Measurements from ENCODE around the gene FAM32A.

Gene FAM32A

DNA sequence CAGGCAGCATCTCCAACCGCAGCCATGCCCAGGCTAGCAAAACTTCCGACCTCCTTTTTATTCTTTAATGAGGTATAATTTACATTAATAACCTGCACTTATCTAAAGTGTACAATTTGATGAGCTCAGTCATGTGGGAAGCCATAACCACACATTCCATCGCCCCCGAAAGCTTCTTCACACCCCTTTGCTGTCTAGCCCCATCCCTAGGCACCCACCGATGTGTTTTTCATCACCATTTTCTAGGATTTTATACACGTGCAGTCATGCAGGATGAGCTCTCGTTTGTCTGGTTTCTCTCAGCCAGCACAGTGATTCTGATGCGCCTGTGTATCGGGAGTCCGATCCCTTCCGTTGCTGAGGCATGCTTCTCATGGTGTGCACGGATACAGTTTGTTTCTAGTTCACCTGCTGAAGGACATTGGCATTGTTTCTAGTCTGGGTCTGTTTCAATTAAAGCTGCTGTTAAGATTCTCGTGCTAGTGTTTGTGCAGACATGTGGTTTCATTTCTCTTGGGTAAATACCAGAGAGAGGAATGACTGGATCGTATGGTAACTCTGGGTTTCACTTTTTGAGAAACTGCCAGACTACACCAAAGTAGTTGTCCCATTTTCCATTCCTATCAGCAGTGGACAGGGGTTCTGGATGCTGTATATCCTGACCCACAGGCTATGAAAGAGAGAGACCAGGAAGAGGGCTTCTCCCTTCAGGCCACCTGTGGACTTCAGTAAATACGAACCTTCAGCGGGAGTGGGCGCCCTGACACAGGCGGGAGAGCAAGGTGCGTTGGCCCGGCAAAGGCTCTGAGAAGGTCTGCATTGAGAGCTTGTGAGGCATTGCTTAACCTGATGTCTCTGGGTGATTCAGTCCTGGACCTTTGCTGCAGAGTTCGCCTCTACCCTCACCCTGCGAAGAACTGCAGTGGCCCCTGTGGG, 17.4 kb downstream of the FAM32A start:
- no peak for DNase-seq (ENCODE audit: low read depth)

DNA sequence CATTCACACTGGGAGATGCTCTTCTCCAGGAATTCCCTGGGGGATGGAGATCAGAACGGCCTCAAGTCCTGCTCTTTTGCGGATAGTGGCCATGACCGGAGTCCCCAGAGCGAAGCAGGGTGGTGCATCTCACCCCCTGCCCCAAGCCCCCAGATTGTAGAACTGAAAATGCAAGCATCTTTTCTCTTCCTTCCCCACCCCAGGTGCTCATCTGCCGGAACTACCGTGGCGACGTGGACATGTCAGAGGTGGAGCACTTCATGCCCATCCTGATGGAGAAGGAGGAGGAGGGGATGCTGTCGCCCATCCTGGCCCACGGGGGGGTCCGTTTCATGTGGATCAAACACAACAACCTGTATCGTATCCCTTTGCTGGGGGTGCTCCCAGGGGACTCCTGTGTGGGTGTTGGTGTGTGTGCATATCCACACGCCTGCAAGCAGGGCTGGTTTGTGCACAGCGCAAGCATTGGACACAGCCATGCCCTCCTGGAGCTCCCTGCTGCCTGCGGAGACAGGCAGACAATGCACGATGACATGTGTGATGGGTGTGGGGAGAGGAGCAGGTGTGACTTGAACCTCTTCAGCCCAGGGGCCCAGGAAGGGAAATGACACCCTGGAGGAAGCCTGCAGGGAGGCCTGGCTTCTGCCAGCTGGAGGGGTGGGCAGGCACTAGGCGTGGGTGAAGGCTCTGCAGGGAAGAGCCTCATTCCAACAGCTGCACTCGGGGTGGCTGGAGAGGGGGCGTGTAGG, 18.2 kb downstream of the FAM32A start:
- DNase-seq (ENCODE audit: low read depth) = no peak

DNA sequence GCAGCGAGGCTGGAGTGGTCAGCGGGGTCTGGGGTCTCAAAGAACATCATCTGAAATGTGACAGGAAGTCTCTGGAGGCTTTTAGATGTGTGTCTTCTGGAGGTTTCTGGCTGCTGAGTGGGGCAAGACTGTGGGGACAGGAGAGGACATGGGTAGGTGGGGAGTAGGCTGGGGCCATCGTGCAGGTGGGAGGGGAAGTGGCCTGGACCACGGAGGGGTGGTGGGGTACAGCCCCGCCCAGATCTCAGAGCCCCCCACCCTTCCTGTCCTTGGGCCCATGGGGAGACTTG, 18.7 kb downstream of the FAM32A start:
- no peak for DNase-seq (ENCODE audit: low read depth)

DNA sequence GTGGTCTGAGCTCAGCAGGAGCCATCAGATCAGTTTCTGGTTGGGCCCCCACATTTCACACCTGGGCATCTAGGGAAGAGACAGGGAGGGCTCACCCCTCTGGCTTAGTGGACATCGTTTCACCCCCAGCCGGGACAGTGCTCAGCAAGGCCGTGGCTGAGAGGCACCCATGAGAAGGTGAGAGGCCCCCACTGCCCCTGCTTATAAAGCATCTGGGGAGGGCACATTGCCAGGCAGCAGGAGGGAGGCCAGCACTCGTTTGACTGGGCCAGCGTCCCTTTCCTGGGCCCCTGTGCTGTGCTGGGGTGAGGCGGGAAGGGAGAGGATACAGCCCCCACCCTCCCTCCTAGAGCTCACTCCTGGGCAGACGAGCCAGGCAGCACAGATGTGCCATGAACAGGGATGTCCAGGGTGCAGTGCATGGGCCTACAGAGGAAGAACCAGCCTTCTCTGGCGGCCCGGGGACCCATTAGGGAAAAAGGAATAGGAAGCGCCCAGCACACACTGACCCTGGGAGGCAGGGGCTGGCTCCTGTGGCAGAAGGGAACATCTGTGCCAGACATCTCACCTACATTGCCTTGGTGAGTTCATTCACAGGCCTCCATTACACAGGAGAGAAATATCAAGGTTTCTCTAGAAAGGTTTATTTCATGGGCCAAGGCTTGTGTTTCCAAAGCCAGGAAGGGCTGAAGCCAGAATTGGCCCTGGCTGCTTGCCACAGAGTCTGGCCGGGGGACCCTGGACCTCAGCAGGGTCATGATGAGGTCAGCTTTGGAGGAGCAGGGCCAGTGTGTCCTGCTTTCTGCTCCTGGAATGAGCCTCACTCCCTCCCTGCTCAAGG, 20.2 kb downstream of the FAM32A start:
- no peak for DNase-seq (ENCODE audit: low read depth)

DNA sequence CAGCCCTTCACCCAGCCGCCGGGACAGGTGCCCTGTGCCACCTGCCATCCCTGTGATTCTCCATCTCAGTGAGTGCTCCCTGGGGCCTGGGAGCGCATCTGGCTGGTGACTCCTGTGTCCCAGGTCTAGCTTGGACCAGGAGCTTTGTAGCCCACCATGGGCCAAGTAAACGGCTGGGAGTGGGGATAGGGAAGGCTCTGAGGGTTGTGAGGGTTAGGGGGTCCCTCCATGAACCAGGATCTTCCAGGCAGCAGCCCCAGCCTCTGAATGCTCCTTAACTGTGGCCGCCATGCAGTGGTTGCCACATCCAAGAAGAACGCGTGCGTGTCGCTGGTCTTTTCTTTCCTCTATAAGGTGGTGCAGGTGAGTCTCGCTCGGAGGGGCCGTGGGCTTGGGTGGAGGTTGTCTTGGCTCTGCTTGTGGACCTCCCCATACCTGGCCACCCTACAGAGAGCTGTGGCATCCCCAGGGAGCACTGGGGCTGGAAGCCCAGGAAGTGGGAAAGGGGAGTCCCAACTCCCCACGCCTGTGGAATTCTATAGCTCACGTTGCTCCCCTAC, 20.9 kb downstream of the FAM32A start:
- no peak for DNase-seq (ENCODE audit: low read depth)

DNA sequence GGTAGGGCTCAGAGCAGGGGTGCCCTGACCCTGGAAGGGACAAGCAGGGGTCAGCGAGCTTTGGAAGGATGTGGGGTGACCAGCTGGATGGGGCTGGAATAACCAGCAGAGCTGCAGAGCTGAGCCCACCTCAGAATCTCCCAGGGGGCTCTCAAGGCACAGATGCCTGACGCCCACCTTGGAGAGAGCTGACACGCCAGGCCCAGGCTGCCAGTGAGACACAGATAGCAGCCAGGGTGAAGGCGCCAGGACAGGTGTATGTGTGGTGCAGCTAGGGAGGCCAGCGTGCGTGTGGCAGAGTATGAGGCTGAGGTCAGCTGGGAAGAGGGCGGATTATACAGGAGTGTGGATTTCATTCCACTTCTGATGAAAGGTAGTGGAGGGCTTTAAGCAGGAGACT, 21.4 kb downstream of the FAM32A start:
- no peak for DNase-seq (ENCODE audit: low read depth)

DNA sequence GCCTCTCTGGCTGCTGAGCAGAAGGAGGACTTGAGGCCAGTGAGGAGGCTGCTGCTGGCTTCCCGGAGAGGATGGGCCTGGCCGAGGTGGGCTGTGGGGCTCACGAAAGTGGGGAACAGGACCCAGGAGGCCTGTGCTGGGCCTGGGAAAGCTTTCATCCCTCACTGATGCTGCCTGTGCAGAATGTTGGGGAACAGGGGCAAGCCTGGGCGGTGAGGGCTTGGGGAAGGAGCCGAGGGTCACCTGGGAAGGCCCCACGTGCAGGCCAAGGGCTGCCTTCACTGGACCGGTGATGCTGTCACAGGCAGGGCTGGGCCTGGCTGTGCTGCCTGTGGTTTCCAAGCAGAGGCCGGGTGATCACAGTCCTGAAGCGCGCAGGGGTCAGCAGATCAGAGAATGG, 21.9 kb downstream of the FAM32A start:
- DNase-seq (ENCODE audit: low read depth) = no peak

DNA sequence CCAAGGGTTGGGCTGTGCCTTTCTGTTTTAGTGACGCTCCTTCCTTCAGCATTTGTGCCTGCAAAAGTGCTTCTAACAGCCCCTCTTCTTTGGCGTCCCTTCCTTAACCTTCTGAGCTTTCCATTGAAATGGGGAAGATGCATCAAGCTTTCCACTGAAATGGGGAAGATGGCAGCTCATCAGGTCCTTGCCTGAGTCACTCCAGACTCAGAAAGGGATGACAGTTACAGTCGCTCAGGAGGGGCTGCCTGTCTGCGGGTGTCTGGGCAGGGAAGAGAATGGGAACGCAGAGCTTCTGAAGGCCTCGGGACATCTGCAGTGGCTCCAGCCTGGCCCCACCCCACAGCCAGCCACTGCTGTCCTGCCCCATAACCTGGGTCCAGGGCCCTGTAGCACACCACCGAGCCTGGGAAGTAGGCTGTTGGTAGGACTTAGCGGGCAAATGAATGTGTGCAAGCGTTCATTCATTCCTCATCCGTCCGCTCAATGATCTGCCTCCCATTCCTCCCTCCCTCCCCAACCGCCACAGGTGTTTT, 22.3 kb downstream of the FAM32A start:
- no peak for DNase-seq (ENCODE audit: low read depth)

DNA sequence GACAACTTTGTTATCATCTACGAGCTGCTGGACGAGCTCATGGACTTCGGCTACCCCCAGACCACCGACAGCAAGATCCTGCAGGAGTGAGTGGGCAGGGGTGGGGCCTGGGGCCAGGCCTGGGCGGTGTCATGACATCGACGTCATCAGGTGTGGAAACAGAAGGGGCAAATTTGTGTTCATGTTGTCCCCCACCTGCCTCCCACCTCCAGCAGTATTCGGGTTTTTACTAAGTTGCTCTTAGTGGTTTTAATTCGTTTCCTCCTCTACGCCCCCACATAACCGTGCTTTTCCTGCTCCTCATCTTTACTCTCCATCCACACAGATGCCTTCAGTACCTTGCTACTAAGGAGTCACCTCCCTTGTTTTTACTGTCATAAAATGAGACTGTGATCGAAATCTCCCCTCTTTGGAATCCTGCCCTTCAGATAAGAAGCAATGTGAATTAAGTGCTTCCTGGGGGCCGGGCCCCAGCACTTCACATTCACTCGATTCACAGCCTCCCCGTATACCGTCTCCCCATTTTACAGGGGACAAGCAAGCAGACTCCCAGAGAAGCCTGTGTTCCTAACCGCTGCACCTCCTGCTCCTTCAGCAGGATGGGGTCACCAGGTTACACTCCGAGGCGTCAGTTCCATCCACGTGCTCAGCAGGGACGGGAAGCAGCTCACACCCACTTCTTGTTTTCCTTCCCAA, 23.0 kb downstream of the FAM32A start:
- no peak for DNase-seq (ENCODE audit: low read depth)

DNA sequence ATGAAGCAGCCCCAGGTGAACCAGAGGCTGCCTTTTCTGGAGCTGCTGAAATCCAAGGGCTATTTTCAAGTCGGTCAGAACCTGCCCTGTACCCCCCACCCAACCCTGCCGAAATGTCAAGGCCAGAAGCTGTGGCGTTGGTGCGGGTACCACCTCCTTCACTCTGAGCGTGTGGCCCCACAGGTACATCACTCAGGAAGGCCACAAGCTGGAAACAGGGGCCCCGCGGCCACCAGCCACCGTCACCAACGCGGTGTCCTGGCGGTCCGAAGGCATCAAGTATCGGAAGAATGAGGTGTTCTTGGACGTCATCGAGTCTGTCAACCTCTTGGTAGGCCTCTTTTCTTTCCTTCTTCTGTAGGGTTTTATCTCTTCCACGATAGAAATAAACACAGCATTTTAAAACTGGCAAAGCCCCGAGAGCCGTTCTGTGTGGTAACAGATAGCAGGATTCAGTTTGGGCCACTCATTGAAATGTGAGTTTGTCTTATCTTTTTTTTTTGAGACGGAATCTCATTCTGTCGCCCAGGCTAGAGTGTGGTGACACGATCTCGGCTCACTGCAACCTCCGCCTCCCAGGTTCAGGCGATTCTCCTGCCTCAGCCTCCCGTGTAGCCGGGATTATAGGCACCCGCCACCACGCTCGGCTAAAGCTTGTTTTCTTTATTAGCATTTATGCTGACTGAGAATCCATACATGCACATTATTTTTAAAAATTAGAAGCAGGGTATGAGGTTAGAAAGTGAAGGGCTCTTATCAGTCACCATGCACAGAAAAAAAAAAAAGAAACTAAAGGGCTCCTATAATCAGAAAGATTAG, 23.8 kb downstream of the FAM32A start:
- DNase-seq (ENCODE audit: low read depth) = no peak

DNA sequence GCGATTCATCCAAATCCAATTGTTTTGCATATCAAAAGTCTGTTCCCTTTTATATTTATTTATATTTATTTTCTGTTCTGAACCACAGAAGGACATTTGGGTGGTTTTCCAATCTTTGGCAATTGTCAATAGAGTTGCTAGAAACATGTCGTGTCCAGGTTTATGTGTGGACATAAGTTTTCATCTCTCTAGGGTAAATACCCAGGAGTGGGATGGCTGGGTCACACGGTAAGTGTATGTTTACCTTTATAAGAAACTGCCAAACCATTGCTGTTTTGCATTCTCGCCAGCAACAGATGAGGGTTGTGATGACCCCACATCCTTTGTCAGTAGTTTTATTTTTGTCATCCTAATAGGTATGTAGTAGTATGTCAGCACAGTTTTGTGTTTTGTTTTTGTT, 25.0 kb downstream of the FAM32A start:
- no peak for DNase-seq (ENCODE audit: low read depth)

DNA sequence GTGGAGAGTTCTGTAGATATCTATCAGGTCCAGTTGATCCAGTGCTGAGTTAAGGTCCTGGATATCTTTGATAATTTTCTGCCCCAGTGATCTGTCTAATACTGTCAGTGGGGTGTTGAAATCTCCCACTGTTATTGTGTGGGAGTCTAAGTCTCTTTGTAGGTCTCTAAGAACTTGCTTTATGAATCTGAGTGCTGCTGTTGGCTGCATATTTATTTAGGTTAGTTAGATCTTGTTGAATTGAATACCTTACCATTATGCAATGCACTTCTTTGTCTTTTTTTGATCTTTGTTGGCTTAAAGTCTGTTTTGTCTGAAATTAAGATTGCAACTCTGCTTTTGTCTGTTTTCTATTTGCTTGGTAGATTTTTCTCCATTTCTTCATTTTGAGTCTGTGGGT, 27.9 kb downstream of the FAM32A start:
- no peak for DNase-seq (ENCODE audit: low read depth)

DNA sequence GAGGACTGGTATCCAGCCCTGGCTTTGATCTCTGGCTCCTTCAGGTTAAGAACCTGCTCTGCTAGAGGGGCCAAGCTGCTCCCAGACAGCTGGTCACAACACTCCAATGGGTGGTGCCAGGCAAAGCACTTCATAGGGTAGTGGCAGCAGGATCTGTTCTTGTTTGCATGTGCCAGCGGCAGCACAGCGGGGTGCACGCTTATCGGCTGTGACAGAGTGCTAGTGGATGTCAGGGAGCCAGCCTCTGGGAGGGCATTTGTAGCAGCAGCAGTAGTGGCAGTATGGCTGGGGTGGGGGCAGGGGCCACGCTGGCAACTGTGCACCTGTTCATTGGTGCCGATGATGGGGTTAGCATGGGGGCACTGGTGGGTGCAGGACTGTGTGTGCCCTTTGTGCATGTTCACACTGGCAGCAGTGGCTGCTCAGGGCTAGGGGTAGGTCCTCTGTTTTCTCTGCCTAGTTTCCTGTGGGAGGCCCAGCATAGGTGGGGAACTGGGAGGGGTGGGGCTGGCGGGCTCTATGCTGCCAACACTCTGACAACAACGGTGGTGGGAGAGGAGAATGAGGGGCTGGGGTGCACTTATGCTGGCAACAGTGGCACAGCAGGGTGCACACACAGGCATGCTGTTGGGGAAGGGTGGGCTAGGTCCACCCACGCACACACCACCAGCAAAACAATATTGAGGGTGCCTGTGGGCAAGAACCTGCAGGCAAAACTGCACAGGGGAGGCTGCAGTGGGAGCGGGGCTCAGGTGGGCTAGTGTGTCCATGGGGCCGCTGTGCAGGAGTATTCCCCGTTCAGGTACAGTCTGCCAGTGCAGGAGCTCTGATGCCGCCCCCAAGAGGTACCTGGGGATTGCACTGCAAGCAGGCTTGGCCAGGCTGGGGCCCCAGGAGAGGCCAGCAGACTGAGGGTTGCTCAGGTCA, 31.8 kb downstream of the FAM32A start:
- no peak for DNase-seq (ENCODE audit: low read depth)

DNA sequence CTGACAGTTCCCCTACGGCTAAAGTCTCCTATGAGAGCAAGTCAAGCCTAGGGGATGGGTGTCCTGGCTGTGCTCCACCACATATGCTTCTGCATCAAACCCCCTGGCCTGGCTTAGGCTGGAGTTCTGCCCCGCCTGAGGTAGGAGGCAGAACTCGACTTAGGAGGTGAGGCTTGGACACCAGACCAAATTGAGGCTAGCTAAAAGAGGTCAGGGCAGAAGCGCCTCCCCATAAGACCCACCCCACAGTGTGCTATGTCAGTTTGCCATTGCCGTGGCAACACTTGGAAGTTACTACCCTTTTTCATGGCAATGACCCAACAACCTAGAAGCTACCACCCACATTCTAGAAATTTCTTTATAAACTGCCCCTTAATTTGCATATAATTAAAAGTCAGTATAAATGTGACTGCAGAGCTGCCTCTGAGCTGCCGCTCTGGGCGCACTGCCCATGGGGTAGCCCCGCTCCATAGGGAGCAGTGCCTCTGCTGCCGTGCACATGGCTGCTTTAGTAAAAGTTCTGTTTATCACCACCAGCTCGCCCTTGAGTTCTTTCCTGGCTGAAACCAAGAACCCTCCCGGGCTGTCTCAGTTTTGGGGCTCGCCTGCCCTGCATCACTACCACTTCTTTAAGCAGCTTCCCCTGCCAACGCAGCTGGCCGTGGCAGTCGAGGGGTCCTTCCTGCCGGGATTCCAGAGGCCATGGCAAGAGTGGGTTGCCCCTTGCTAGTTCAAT, 32.7 kb downstream of the FAM32A start:
- DNase-seq (ENCODE audit: low read depth) = no peak

DNA sequence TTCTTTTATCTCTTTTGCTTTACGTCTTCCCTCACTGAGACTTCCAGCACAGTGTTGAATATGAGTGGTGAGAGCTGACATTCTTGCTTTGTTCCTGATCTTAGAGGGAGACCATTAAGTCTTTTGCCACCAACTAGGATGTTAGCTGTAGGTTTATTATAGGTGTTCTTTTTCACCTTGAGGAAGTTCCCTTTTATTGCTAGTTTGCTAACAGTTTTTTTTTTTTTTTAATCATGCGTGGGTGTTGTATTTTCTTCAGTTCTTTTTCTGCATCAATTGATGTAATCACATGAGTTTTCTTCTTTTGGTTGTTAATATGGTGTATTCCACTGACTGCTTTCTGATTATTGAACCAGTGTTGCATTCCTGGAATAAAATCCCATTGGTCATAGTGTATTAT, 33.6 kb downstream of the FAM32A start:
- no peak for DNase-seq (ENCODE audit: low read depth)

DNA sequence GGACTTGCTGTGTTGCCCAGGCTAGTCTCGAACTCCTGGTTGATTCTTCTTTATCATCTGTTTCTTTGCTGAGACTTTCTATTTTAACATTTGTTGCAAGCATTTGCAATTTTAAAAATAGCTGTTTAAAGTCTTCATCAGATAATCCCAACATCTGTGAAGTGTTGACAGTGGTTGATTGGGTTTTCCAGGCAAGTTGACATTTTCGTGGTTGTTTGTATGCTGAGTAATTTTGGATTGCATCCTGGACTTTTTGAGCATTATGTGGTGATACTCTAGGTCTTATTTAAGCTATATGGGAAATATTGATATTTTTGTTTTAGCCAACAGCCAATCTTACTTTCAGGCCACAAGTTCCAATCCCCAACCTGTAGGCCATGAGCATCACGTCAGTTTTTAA, 37.6 kb downstream of the FAM32A start:
- DNase-seq (ENCODE audit: low read depth) = no peak

DNA sequence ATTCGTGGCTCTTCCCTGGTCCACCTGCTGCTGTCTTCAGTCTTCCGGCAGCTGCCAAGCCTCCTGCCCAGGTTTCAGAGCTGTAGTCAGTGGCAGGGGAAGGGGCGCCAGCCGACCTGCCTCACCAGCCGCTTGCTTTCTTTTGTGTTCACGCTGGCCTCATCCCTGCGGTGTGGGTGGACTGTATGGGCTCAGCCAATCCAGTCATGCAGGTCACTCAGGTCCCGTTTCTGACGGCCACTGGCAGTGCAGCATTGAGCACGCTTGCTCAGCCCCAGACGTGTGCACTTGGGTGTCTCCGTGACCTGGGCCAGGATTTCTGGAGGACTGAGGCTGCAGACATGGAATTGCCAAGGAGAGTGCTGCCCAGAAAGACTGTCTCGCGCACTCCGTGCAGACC, 38.5 kb downstream of the FAM32A start:
- no peak for DNase-seq (ENCODE audit: low read depth)

DNA sequence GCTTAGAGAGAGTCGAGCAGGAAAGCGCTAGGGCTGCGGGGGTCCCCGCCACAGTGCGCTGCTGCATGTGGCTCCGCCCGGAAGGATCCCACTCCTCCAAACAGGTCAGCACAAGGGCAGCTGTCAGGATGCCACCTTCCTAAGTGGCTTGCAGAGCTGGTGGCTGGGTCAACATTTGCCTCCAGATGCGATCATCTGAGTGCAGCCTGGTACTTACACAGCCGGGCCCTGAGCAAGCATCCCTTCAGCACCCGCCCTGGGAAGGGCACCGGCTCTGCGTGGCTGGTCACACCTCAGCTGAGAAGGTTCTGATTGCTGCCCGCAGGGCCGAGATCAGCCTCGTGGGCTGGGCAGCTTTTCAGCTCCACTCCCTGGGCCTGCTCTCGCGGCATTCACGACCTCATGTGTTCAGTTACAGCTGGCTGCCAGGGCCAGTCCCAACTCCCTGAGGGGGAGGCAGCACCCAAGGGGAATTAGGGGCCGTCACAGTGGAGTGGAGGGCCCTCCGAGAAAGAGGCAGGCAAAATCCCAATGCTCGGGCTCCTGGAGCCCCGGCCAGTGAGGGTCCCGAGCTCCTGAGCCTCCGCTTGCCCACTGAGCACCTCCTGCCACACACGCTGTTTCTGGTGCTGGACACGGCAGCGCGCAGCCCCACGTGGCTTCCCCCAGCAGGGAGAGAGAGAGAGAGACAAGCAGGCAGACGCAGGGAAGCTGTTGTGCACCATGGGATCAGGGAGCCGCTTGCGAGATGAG, 39.3 kb downstream of the FAM32A start:
- no peak for DNase-seq (ENCODE audit: low read depth)

All from stimulated activated CD8-positive, alpha-beta memory T cell treated with anti-CD3 and anti-CD28 coated beads, Interleukin-12 subunit alpha, Interleukin-12 subunit beta, amount 100 ng/mL, for 1 hour (primary cell).